DMS153 (cell line): ENCODE measurements around the gene PFAS.
A peak's percentile ranks its signal among the peaks of the same experiment; 100 is the strongest.

Experiments used
- DNase-seq: peaks from one replicate; lab custom pipeline; 2025; lab: John Stamatoyannopoulos, UW

Gene PFAS

GRCh38 chr17:8266648-8267479 lies 17.8 kb downstream of the PFAS start:
- no peak for DNase-seq

GRCh38 chr17:8267480-8268147 lies 18.5 kb downstream of the PFAS start:
- DNase-seq, result no peak

- DNase-seq, result no peak
Observed at GRCh38 chr17:8268550-8269298, 19.6 kb downstream of the PFAS start.

DNA sequence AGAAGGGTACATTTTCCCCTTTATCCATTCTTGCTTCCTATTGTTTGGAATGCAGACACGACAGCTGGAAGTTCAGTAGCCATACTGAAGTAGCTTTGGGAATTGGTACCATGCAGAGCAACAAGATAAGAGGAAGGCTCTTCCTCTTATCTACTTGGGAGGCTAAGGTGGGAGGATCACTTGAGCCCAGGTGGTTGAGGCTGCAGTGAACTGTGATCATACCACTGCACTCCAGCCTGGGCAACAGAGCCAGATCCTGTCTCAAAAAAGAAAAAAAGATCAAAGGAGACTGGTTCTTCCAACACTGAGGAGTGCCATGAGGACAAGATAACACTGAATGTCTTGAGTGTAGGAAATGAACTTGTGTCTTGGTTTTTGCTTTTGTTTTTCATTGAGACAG lies 23.3 kb downstream of the PFAS start:
- DNase-seq, result no peak

GRCh38 chr17:8273884-8274444 lies 24.9 kb downstream of the PFAS start:
- no peak for DNase-seq

DNA sequence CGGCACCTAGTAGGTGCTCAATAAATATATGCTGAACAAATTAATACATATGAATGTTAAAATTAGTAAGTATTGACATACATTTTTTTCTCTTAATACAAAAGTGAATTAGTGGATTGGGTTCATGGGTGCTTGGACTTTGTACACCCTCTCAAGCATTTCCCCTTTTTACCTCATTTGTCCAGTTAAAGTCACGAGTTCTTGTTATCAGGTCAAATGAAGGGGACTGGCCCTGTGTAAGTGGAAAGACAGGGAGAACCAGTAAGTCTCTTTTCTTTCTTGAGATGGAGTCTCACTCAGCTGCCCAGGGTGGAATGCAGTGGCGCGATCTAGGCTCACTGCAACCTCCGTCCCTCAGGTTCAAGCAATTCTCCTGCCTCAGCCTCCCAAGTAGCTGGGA lies 25.7 kb downstream of the PFAS start:
- DNase-seq, result no peak

DNA sequence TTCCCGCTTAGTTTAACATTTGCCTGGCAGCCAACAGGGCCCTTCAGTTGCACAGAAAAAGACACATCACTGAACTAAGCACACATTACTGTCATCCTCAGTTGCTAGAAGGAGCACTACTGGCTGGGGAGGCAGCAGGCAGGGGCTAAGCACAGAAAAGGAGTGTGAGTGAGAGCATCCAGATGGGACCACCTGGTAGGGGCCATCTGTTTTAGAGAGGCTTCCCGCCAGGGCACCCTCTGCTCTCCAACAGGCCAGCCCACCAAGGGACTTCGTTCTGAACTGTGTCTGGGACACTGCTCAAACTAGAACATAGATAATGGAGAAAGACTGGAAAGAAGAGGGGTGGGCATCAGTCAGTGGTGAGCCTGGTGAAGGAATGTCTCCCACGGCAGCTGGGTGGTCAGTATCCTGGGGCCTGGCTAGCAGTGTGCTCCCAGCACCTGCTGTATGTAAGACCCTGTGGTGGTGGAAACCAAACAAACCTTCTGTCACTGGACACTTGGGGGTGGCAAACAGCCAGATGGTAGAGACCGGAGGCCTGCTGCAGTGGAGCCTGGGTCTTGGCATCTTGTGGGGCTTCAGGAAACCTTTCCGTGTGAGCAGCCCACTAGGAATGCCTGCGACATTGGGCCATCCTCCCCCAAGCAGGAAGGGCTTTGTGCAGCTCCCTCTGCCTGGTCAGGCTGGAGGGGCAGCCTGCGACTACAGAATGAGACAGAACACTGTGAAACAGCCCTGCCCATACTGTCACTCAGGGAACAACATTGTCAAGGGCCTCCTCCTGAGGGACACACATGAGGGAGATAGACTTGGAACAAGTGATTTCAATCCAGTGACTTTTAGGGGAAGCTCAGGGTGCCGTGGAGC lies 26.6 kb downstream of the PFAS start:
- no peak for DNase-seq

- no peak for DNase-seq
Observed at GRCh38 chr17:8277317-8277716, 28.2 kb downstream of the PFAS start.

- no peak for DNase-seq
Observed at GRCh38 chr17:8282345-8282744, 33.3 kb downstream of the PFAS start.

- no peak for DNase-seq
Observed at GRCh38 chr17:8283356-8283755, 34.3 kb downstream of the PFAS start.

DNA sequence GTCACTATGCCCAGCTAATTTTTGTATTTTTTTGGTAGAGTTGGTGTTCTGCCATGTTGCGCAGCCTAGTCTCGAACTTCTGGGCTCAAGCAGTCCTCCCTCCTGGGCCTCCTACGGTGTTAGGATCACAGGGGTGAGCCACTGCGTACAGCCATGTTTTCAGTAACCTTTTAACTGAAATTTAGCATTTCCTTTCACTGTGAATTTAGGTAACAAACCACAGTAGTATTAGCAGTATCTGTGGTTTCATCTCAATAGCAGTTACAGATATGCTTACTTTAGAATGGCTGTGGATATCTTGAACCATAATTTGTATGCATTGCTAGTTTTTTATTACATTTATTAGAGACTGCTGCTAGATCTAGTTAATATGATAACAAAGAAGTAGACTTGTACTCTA lies 35.0 kb downstream of the PFAS start:
- no peak for DNase-seq

DNA sequence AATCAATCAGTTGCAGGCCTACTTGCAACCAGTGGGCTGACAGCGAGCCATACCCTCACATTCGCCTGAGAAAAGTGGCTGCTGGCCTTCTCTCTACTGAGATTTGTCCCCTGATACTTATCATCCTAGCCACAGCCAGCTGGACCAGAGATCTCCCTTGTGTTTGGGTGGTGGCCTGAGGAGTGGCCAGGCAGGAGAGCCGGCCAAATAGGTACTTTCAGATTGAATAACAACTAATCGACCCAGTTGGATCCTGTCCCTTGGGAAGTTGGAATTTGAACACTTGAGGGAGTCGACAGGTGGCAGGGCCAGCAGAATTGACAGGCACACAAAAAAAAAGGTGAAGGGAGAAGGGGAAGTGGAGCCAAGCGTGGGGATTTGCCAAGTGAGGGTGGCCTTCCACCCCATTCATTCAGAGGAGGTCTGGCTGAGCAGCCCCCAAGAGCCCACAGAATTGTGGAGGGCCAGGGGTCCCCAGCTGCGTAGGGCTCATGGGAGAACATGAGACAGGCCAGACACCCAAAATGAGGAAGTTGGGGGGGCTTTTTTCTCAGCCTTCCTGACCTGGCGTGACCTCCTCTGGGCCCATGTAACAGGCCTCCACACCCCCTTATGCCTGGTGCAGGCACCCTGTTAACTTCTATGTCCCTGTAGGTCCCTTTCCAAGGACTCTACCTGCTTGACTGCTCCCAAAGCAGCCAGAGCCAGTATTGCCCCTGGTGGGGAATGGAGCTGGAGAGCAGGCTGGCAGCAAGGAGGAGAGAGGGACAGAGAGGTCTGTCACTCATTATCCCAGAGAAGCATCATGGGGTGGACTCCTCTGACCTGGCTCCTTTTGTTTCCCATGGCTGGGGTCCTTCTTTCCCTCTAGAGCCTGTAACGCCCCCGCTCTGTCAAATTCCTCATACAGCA lies 36.4 kb downstream of the PFAS start:
- no peak for DNase-seq

DNA sequence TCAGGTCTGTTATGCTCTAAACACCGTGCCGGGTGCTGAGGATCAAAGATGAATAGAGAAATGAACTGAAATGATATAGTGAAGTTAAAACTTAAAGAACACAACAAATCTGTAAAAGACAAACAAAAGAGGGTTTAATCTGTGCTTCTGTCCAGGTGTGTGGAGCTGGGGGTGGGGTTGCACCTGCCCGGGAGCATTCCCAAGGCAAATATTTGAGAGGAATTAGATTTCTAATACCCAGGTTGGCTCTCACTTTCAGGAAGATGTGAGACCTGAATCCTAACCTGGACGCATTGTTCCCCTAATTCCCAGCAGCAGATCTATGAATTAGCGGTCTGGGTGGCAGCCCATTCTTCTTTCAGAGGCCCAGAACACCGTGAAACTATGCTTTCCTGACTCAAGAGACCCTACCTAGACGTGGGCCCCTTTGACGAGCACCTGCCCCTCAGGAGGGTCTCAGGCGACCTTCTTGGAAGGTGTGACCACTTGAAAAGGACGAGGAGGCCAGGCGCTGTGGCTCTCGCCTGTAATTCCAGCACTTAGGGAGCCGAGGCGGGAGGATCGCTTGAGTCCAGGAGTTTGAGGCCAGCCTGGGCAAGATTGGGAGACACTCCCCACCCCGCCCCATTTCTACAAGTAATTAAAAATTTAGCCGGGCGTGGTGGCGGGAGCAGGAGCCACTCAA lies 38.7 kb downstream of the PFAS start:
- DNase-seq, result no peak

GRCh38 chr17:8288336-8289102 lies 39.4 kb downstream of the PFAS start, which contains the start of gene RANGRF:
Gene RANGRF (plus strand): TSS chr17:8288670. CDS start chr17:8288789, 119 bp downstream.
- DNase-seq, result peak; percentile 44

- DNase-seq, result no peak
Observed at GRCh38 chr17:8289103-8289397, 40.0 kb downstream of the PFAS start.

DNA sequence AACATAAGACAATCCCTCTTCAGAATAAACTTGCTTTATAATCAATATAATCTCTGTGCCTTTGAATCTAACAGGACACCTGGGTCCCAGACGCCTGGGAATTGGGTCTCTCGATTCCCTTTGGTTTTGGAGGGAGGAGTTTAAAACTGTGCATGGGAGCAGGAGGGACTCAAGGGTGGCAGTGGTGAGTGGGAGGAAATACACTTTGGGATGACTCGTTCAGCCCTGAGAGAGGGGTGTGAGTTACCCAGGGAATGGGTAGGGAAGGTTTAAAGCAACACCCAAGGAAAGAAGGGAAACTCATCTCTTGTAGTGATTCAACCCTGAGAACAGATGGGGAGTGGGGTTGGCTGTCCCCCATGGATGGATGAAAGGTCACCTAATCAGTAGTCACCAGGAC lies 41.0 kb downstream of the PFAS start:
- no peak for DNase-seq

- DNase-seq, result no peak
Observed at GRCh38 chr17:8292639-8293395, 43.7 kb downstream of the PFAS start.

DNA sequence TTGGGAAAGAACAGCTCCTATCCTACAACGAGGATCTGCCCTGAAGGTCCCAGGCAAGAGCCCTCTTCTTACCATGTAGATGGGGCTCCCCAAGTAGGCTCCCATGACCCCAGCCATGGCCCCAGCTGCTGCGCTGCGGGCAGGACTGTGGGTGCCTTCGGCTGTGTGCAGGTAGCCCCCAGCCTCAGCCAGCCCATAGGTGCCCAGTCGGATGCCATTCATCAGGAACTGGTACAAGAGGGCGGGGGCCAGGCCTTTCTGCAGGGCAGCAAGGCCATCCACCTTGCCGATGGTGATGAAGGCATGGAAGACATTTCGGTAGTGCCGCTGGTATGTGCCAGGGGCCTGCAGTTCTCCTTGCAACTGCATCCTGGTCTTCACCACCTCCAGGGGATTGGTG lies 45.3 kb downstream of the PFAS start:
- no peak for DNase-seq
